Mesenchymal stem cell (in vitro differentiated cells and primary cell): Measurements from ENCODE around the gene RESF1.

Experiments
- DNase-seq: peaks from one replicate; pipeline ENCODE4 v3.0.0-alpha.2; 2013
- H2AFZ ChIP-seq: one replicate; pipeline ENCODE4 v1.6.1; 2013; ENCODE audit warnings: low read depth, mild to moderate bottlenecking, control low read depth, inconsistent platforms, low read length, moderate library complexity
- H2AK5ac ChIP-seq: 2 replicates; pipeline ENCODE4 v1.6.1; 2013; ENCODE audit warnings: low read length, moderate library complexity, mild to moderate bottlenecking, inconsistent platforms; ENCODE audit not compliant: severe bottlenecking
- H2BK120ac ChIP-seq: one replicate; pipeline ENCODE4 v1.6.1; 2013; ENCODE audit warnings: low read depth, mild to moderate bottlenecking, inconsistent platforms, low read length, moderate library complexity
- H2BK12ac ChIP-seq, 2 experiments: one replicate each; pipeline ENCODE4 v1.6.1; 2013; ENCODE audit warnings: inconsistent platforms in 2 of 2, low read length in 2 of 2, mild to moderate bottlenecking in 2 of 2, moderate library complexity in 2 of 2, control low read depth in 1 of 2
- H2BK15ac ChIP-seq: one replicate; pipeline ENCODE4 v1.6.1; 2013; ENCODE audit warnings: mild to moderate bottlenecking, low read depth, inconsistent platforms; ENCODE audit not compliant: poor library complexity, severe bottlenecking
- H2BK5ac ChIP-seq: 2 replicates; pipeline ENCODE4 v1.6.1; 2013; ENCODE audit warnings: low read depth, mild to moderate bottlenecking, low read length, control low read depth, inconsistent platforms; ENCODE audit not compliant: poor library complexity, severe bottlenecking
- H3K14ac ChIP-seq, 2 experiments: one replicate each; pipeline ENCODE4 v1.6.1; 2013; ENCODE audit warnings: inconsistent platforms in 2 of 2, low read length in 2 of 2, control low read depth in 1 of 2, mild to moderate bottlenecking in 1 of 2, moderate library complexity in 1 of 2
- H3K18ac ChIP-seq, 2 experiments: one replicate each; pipeline ENCODE4 v1.6.1; 2013; ENCODE audit warnings: inconsistent platforms in 2 of 2, low read length in 2 of 2, control low read depth in 1 of 2, low read depth in 1 of 2, mild to moderate bottlenecking in 1 of 2
- H3K23ac ChIP-seq, 2 experiments: one replicate each; pipeline ENCODE4 v1.6.1; 2013; ENCODE audit warnings: inconsistent platforms in 2 of 2, low read length in 2 of 2, mild to moderate bottlenecking in 2 of 2, moderate library complexity in 2 of 2, control low read depth in 1 of 2
- H3K27ac ChIP-seq: 2 replicates; pipeline ENCODE4 v1.5.1; 2013; ENCODE audit warnings: mild to moderate bottlenecking, moderate library complexity, low read length, control low read depth, inconsistent platforms; ENCODE audit not compliant: poor library complexity, severe bottlenecking
- H3K27me3 ChIP-seq, 2 experiments: 2 replicates each; pipeline versions ENCODE4 v1.6.1 to v1.7.0; 2013; ENCODE audit warnings: low read length in 2 of 2, mild to moderate bottlenecking in 2 of 2, moderate library complexity in 2 of 2, control low read depth in 1 of 2, inconsistent platforms in 1 of 2; ENCODE audit not compliant: control insufficient read depth in 1 of 2, insufficient read depth in 1 of 2
- H3K36me3 ChIP-seq, 2 experiments: 2 replicates each; pipeline versions ENCODE4 v1.6.1 to v1.7.0; 2013; ENCODE audit warnings: low read length in 2 of 2, control low read depth in 1 of 2, inconsistent platforms in 1 of 2, low read depth in 1 of 2, mild to moderate bottlenecking in 1 of 2; ENCODE audit not compliant: insufficient read depth in 2 of 2, control insufficient read depth in 1 of 2
- H3K4ac ChIP-seq, 2 experiments: one replicate each; pipeline ENCODE4 v1.6.1; 2013; ENCODE audit warnings: inconsistent platforms in 2 of 2, low read length in 2 of 2, mild to moderate bottlenecking in 2 of 2, moderate library complexity in 2 of 2, control low read depth in 1 of 2, low read depth in 1 of 2
- H3K4me1 ChIP-seq: 2 replicates; pipeline ENCODE4 v1.6.1; 2013; ENCODE audit warnings: low read depth, low read length, control low read depth; ENCODE audit not compliant: control insufficient read depth, insufficient read depth
- H3K4me2 ChIP-seq: 2 replicates; pipeline ENCODE4 v1.6.1; 2013; ENCODE audit warnings: low read length, mild to moderate bottlenecking, inconsistent platforms; ENCODE audit not compliant: poor library complexity, severe bottlenecking
- H3K4me3 ChIP-seq, 2 experiments: 2 replicates each; pipeline versions ENCODE4 v1.5.1 to v1.7.0; 2013; ENCODE audit warnings: low read length in 2 of 2, mild to moderate bottlenecking in 2 of 2, control low read depth in 1 of 2, low read depth in 1 of 2; ENCODE audit not compliant: insufficient read depth in 1 of 2
- H3K79me1 ChIP-seq: replicated peaks from 2 replicates; pipeline ENCODE4 v1.6.1; 2013; ENCODE audit warnings: mild to moderate bottlenecking, control low read depth, low read length, inconsistent platforms; ENCODE audit not compliant: poor library complexity, severe bottlenecking
- H3K9ac ChIP-seq: 2 replicates; pipeline ENCODE4 v1.7.0; 2013; ENCODE audit warnings: mild to moderate bottlenecking, low read length, moderate library complexity
- H3K9me3 ChIP-seq: 2 replicates; pipeline ENCODE4 v1.7.0; 2013; ENCODE audit warnings: mild to moderate bottlenecking, low read length; ENCODE audit not compliant: control insufficient read depth
- H4K8ac ChIP-seq: one replicate; pipeline ENCODE4 v1.6.1; 2013; ENCODE audit warnings: inconsistent platforms, mild to moderate bottlenecking, low read length, moderate library complexity
- H4K91ac ChIP-seq: one replicate; pipeline ENCODE4 v1.6.1; 2013; ENCODE audit warnings: mild to moderate bottlenecking, low read length, inconsistent platforms
- WGBS: methylation state at CpG from one replicate; pipeline ENCODE4 v1.1.7; 2013; ENCODE audit warnings: mixed read lengths; 5-methylcytosine and 5-hydroxymethylcytosine counted together

The RESF1 gene

GRCh38 chr12:31950088-31950487, 9.1 kb upstream of the RESF1 start:
- Histone ChIP-seq H2BK15ac (no peak overlapping the region), H2AK5ac (no peak overlapping the region), H3K9me3 (peaks cover 6% of the 10 kb centered on the region), H4K91ac (no peak overlapping the region), H4K8ac (no peak overlapping the region), H2BK120ac (no peak overlapping the region), H3K23ac (no peak overlapping the region), H3K4me3 (no peak overlapping the region), H3K79me1 (peaks cover 2% of the 10 kb centered on the region), H3K27ac (no peak overlapping the region), H2BK12ac (no peak overlapping the region), H3K27me3 (no peaks in the 10 kb centered on the region), H3K4me2 (no peak overlapping the region), H3K4ac (no peak overlapping the region), H2BK5ac (no peak overlapping the region), H3K4me1 (no peaks in the 10 kb centered on the region), H3K36me3 (no peaks in the 10 kb centered on the region), H3K14ac (no peak overlapping the region), H3K9ac (no peak overlapping the region), H2AFZ (no peak overlapping the region), H3K18ac (no peak overlapping the region)
- no peak for DNase-seq
- WGBS = 23% methylated on average over 1 of the region's 4 CpGs

DNA sequence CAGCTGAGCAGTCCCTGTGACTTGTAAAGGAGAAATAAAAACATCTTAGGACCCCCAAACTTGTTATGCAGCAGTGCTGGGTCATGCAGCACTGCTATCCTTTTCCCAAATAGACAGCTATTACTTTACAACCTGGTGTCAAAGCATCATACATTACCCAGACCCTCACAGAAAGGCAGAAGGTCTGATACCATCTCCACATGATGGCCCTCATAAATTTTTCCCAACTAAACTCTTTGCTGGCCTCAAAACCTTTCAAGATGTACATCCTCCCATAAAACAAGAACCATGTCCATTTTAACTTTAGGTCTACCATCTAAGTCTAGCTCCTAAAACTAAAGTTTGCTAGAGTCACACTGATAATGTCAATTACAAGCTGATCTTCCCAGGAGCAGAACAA, 8.7 kb upstream of the RESF1 start:
- Histone ChIP-seq H3K79me1 (peaks cover 2% of the 10 kb centered on the region), H2BK12ac (no peak overlapping the region), H2BK5ac (no peak overlapping the region), H3K9ac (no peak overlapping the region), H2BK120ac (no peak overlapping the region), H2AFZ (no peak overlapping the region), H3K18ac (no peak overlapping the region), H2AK5ac (no peak overlapping the region), H3K4ac (no peak overlapping the region), H3K14ac (no peak overlapping the region), H3K4me2 (no peak overlapping the region), H3K27ac (no peak overlapping the region), H3K36me3 (no peaks in the 10 kb centered on the region), H3K27me3 (no peaks in the 10 kb centered on the region), H3K4me3 (no peak overlapping the region), H4K8ac (no peak overlapping the region), H3K4me1 (no peaks in the 10 kb centered on the region), H3K9me3 (peaks cover 6% of the 10 kb centered on the region), H2BK15ac (no peak overlapping the region), H4K91ac (no peak overlapping the region), H3K23ac (no peak overlapping the region)
- DNase-seq = no peak

GRCh38 chr12:31951008-31951407, 8.2 kb upstream of the RESF1 start:
- H3K27ac ChIP-seq = no peak overlapping the region
- no peaks in the 10 kb centered on the region for H3K36me3 ChIP-seq
- no peak overlapping the region for H3K4me3 ChIP-seq
- H2BK5ac ChIP-seq = no peak overlapping the region
- H4K8ac ChIP-seq = no peak overlapping the region
- H3K18ac ChIP-seq = no peak overlapping the region
- no peak overlapping the region for H2BK15ac ChIP-seq
- DNase-seq = no peak
- no peak overlapping the region for H3K4me2 ChIP-seq
- 63% methylated on average over 2 of the region's 4 CpGs for WGBS
- H3K9me3 ChIP-seq = peaks cover 6% of the 10 kb centered on the region
- no peak overlapping the region for H2AFZ ChIP-seq
- H2BK120ac ChIP-seq = no peak overlapping the region
- H3K14ac ChIP-seq = no peak overlapping the region
- no peak overlapping the region for H3K4ac ChIP-seq
- peaks cover 2% of the 10 kb centered on the region for H3K79me1 ChIP-seq
- no peak overlapping the region for H4K91ac ChIP-seq
- H2BK12ac ChIP-seq = no peak overlapping the region
- no peak overlapping the region for H2AK5ac ChIP-seq
- no peaks in the 10 kb centered on the region for H3K4me1 ChIP-seq
- H3K23ac ChIP-seq = no peak overlapping the region
- no peak overlapping the region for H3K9ac ChIP-seq
- H3K27me3 ChIP-seq = no peaks in the 10 kb centered on the region

- Histone ChIP-seq H2AK5ac (no peak overlapping the region), H2AFZ (no peak overlapping the region), H2BK12ac (no peak overlapping the region), H3K9me3 (peaks cover 6% of the 10 kb centered on the region), H3K36me3 (no peaks in the 10 kb centered on the region), H2BK15ac (no peak overlapping the region), H3K27me3 (no peaks in the 10 kb centered on the region), H4K8ac (no peak overlapping the region), H2BK120ac (no peak overlapping the region), H3K4me1 (no peaks in the 10 kb centered on the region), H3K27ac (no peak overlapping the region), H3K4me3 (no peak overlapping the region), H3K9ac (no peak overlapping the region), H4K91ac (no peak overlapping the region), H2BK5ac (no peak overlapping the region), H3K79me1 (peaks cover 2% of the 10 kb centered on the region), H3K23ac (no peak overlapping the region), H3K4ac (no peak overlapping the region), H3K14ac (no peak overlapping the region), H3K18ac (no peak overlapping the region), H3K4me2 (no peak overlapping the region)
- 100% methylated on average over 1 of the region's 2 CpGs for WGBS
- no peak for DNase-seq
These were observed 7.3 kb upstream of the RESF1 start for GRCh38 chr12:31951939-31952338.
